GM10847 (cell line): ENCODE measurements around the gene LRRC38.

Source experiments
- POLR2A ChIP-seq: IDR thresholded peaks from 2 replicates; pipeline ENCODE4 v1.6.1; 2011; ENCODE audit not compliant: insufficient read length; ENCODE audit errors: extremely low read depth

Gene LRRC38, protein sequence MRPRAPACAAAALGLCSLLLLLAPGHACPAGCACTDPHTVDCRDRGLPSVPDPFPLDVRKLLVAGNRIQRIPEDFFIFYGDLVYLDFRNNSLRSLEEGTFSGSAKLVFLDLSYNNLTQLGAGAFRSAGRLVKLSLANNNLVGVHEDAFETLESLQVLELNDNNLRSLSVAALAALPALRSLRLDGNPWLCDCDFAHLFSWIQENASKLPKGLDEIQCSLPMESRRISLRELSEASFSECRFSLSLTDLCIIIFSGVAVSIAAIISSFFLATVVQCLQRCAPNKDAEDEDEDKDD

DNA sequence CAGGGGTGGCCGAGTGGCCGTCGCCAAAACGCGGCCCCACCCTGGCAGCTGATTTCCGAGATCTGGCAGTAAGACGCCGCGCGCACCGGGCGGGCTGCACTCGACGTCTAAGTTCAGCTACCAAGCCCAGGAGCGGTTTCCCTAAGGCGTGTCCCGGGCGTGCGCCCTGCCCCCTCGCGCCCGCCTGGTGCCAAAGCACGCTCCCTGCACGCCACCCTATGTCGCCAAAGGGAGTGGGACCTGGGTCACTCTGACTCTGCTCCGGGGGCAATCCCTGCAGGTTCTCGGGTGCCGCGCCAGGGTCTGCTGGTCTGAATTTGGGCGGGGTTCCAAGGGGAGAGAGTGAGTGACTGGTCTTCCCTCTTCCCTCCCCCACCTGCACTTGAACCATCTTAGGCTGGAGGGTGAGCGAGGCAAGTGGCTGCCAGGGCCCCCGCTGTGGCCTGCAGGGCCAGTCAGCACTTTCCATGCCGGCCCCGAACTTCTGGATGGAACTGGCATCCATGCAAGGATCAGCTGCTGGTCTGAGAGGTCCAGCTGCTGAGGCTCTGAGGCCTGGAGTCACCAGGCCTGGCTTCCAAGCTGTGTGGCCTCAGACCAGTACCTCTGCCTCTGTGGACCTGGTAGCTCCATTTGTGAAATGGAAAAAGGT is at the start of gene LRRC38:
Gene LRRC38, minus strand, starts transcription at position 109 of the 652 bp plus-strand sequence. CDS start 410 bp downstream, outside the sequence.
- TF ChIP-seq POLR2A = no peak

DNA sequence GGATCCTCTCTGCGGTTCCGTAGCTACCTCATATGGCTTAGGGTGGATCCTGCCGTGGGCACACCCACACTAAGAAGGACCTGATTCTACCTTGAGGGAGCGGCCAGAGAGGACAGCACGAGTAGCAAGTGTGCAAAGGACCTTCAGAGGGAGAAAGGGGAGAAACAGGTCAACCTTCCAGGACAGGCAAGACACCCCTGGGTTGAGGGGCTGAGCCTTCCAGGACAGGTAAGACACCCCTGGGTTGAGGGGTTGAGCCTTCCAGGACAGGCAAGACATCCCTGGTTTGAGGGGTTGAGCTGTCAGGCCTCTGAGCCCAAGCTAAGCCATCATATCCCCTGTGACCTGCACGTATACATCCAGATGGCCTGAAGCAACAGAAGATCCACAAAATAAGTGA is 46.7 kb upstream of the LRRC38 start:
- TF ChIP-seq POLR2A = no peak

DNA sequence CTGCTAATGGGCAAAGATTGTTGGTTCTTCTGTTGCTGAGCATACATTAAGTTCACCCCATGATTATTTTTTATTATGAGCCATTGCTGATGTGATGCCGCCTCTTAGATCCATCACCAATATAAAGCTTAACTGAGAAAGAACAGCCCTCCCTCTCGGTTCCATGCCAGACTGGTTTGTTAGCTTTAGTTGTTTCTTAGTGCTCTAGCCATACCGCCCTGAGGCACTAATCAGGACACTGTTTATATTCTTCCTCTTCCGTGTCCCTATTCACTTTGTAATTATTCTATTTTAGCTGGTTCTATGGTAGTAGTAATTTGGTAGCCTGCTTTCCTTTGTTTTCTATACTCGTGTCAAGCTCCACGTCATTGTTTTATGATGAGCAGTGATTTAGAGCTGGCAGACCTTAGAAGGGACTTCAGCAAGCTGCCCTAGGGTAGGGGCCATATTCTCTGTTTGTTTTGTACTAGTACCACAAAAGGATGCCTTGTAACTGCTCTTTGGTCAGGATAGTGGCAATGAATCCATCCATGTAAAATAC is 42.5 kb upstream of the LRRC38 start:
- no peak for TF ChIP-seq POLR2A

DNA sequence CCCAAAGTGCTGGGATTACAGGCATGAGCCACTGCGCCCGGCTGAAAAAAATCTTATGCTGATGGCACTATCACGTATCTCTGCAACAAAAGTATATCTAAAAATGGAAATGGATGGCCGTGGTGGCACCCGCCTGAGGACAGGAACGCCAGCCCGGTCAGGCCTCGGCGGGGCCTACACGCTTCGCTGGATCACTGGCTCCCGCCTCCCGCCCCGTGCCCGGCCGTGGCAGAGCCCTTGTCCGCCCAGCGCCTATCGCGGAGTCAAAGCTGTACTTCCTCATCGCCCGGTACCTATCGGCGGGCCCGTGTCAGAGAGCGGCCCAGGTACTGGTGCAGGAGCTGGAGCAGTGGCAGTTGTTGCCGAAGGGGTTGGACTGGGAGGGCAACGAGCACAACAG is 41.0 kb upstream of the LRRC38 start:
- no peak for TF ChIP-seq POLR2A

DNA sequence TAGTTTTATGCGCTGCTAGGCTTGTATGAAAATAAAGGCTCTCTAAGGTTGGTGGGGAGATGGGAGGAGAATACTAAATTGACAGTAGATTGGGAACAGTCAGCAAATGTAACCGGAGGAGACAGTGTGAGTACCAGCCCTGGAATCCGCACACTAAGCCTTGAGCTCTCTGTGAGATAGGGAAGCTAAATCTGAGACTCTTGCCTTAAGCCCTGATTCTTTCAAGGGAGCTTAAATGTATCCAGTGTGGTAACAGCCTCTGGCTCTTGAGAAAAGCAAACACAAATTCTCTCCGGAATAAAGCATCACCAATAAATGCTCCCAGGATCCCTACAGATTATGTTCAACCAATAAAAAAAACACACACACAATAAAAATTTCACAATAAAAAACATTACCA is 36.9 kb upstream of the LRRC38 start:
- no peak for TF ChIP-seq POLR2A

DNA sequence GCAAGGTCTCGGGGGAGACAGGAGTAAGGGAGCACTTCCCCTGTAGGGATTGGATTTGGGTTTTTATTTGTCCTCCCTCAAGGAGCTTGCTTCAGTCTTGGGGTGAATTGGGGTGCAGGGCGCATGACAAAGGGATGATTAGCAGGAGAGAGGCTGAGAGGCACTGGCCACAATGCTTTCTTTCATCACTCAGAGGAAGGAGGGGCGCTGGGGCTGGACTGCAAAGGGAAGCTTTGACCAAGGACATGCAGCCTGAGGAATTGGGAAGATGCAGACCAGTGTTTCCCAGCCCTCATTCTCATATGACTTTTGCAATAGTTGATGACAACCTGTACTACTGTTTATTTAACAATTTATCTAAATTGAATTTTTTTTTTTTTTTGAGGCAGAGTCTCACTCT is 35.7 kb upstream of the LRRC38 start:
- no peak for TF ChIP-seq POLR2A

DNA sequence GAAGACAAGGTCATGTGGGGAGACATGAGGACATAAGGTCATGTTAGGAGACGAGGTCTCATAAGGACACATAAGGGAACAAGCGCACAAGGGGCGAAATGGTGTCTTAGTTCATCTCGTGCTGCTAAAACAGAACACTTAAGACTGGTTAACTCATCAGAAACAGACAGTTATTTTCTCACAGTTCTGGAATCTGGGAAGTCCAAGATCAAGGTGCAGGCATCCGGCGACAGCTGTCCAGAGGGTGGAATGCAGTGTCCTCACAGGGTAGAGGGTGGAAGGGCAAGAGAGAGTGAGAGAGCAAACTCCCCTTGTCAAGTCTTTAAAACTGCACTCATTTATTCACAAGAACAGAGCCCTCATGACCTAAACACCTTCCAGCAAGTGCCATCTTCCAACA is 35.2 kb upstream of the LRRC38 start:
- TF ChIP-seq POLR2A = no peak

DNA sequence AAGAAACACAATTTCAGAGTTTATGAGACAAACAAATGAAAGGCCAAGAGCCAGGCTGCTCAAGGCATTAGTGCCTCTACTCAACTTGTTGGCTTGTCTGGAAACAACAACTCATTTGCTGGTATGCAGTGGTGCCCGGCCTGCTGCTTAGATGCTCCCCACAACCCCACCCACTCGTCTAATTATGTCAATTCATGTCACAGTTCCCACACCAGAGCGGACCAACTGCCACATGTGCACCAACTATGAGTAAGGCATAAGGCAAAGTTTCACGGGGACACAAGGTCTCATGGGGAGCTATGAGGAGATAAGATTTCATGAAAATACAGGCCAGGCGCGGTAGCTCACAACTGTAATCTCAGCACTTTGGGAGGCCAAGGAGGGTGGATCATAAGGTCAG is 34.5 kb upstream of the LRRC38 start:
- no peak for TF ChIP-seq POLR2A

DNA sequence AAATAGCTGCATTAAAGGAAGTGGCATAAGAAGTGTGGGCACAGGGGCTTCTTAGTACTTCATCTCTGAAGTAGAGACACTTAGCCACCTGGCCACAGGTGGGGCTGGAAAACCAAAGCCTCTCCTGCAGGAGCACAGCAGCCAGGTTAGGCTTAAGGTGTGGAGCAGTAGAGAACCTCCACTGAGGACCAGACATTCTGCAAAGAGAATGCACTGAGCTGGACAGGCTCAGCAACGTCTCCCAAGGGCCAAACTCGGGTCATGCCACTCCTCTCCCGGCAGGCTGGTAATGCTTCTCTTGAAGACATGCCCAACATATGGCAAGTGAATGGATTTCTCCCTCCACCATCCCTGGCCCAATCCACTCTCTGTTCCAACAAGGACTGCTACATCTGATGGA is 33.0 kb upstream of the LRRC38 start:
- no peak for TF ChIP-seq POLR2A

DNA sequence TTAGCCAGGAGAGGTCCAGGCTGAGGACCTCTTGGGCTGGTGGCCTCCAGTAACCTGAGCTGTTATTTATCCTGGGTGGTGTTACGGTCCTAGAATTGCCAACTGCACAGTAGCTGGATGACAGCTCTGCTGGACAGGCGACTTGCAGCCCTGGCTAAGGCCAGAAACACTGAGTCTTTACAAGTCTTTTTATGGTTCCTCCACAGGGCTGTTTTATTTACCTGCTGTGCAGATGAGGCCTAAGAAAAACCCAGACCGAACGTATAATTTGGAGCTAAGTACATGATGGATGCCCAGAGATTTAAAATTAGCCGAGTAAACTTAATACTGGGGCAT is 30.4 kb upstream of the LRRC38 start:
- no peak for TF ChIP-seq POLR2A

DNA sequence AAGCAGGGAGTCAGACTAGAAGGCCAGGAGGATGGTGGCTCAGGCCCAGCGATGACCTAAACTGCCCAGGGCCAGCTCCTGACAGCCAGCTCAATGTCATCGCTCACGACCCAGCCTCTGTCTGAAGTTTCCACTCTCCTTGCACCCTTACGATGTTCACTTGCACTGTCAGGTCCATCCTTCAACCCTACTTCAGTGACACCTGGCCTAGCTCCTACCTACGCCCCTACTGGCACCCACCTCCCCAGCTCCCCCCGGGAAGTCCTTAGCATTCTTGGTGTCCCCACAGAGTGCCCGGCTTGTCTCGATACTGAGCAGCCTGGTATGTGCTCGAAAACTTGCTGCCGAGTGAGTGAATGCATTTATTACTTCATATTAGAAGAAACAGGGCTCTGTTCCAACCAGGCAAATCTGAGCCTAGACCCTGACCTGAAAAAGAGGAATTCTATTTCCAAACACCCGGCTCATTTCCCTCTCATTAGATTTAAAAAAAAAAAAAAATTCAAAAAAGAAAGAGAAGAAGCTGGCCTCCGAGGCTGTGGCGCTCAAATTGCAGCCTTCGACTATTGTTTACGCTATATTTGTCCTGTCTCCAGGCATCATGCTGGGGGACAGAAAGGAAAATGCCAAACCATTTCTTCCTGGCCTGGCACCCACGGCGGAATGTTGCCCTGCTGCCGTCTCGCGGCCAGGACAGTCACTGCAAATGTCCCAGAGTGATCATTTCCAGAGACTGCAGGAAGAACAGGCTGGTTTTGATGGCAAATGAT is 29.8 kb upstream of the LRRC38 start:
- no peak for TF ChIP-seq POLR2A

DNA sequence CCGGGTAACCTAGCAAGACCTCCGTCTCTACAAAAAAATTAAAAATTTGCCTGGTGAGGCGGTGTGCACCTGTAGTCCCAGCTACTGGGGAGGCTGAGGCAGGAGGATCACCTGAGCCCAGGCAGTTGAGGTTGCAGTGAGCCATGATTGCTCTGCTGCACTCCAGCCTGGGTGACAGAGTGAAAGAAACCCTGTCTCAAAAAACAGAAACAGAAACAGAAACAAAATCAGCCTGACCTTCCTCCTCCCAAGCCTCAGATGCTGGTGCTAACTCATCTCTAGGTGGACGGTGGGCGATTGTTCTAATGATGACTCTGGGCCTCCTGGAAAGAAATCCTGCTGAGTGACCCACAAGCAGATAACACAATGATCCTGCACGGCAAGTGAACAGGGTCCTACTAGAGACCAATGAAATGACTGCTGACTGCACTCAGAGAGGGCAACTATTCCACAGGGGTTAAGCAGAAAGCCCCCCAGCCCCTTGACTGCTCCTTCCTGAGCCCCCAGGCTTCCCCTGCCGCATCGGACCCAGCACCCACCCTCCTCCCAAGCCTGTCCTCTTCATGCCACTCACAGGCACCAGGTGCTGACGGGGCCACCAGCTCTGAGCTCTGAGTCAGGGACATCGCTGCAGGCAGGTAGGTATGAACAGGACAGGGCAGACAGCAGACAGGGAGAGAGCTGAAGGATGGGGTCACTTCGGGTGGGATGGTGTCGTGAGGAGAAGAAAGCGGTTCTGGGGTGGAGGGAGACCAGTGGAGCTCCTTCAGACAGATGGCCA is 27.8 kb upstream of the LRRC38 start:
- TF ChIP-seq POLR2A = no peak

DNA sequence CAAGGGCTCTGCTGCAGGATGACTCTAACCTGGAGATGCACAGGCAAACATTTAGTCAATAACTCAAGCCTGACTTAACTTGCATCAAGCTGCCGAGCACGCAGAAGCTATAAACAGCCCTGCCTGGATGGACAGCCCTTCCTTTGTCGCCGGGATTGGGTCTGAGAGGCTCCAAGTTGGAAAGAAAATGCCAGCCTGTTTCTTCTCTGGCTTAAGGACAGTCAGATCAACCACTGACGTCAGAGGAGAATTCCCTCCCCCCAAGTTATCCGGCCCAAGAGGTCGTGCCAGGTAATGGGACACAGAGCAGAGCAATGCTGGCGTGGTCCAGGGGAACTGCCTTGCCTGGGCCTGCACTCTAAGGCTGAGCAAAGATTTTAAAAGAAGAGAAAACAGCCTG is 27.1 kb upstream of the LRRC38 start:
- TF ChIP-seq POLR2A = no peak

DNA sequence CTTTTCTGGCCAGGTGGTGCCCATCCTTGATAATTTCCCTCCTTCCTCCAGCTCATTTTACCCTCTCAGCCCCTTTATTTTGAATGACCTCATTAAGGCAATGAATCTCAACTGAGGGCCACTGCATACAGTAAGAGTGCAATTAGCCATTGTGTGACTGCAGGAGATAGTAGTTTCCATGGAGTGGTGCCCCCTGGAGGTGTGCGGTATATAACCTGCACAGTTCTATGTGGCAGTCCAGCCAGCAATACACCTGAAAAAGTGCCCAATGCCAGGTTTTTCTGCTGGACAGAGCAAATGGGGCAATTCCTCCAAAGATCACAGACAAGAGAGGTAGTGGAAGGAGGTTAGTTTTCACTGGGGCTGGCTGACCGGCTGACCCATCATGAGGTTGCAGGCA is 25.9 kb upstream of the LRRC38 start:
- no peak for TF ChIP-seq POLR2A

DNA sequence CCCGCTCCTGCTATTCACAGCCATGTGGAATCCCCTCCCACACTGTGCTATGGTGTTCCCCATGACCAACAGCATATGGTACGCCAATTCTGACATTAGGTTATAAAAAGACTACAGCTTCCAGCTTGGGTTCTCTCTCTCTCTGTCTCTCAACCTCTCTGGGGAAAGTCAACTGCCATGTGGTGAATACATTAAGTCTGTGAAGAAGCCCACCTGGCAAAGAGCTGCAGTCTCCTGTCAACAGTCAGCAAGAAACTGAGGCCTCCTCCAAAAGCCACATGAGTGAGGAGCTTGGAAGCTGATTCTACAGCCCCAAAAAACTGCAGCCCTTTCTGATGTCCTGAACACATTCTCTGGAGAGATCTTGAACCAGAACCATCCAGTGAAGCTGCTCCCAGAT is 25.0 kb upstream of the LRRC38 start:
- TF ChIP-seq POLR2A = no peak
